SK-N-MC (cell line): ENCODE data around the gene SLC23A3.

Experiments used
- DNase-seq: peaks from one replicate; pipeline ENCODE4 v3.0.0-alpha.2; 2011; ENCODE audit warnings: low read depth, low spot score
- H3K27ac ChIP-seq: fragments of 200-600 bp; sonication (generic); 2 replicates; pipeline ENCODE4 v1.5.1; 2016; ENCODE audit warnings: mixed run types
- H3K36me3 ChIP-seq: fragments of 200-600 bp; sonication (generic); 2 replicates; pipeline ENCODE4 v1.6.1; 2017; ENCODE audit warnings: antibody characterized with exemption, low read length, mixed read lengths; ENCODE audit not compliant: insufficient read depth
- H3K4me3 ChIP-seq: fragments of 200-600 bp; sonication (generic); 2 replicates; pipeline ENCODE4 v1.5.1; 2016
- H3K9ac ChIP-seq: fragments of 200-600 bp; sonication (generic); 2 replicates; pipeline ENCODE4 v1.8.0; 2017; ENCODE audit warnings: mixed run types, mixed read lengths; ENCODE audit not compliant: insufficient read length
- H3K9me3 ChIP-seq: fragments of 200-600 bp; sonication (generic); 2 replicates; pipeline ENCODE4 v1.6.1; 2017; ENCODE audit warnings: low read depth, mild to moderate bottlenecking, antibody characterized with exemption, low read length, moderate library complexity, mixed read lengths
- EZH2 ChIP-seq: fragments of 200-600 bp; sonication (generic); IDR thresholded peaks from one replicate; pipeline ENCODE4 v1.6.1; 2017; ENCODE audit warnings: antibody characterized with exemption
- FOXP2 ChIP-seq: optimal IDR thresholded peaks from 2 replicates; pipeline ENCODE3; 2011; ENCODE audit warnings: mild to moderate bottlenecking, moderate library complexity; ENCODE audit not compliant: insufficient read depth; ENCODE audit errors: extremely low read length, control extremely low read depth
- POLR2AphosphoS5 ChIP-seq: IDR thresholded peaks from 2 replicates; pipeline ENCODE4 v1.6.1; 2012; ENCODE audit warnings: mild to moderate bottlenecking, low read depth, low read length, borderline replicate concordance

Gene SLC23A3, protein sequence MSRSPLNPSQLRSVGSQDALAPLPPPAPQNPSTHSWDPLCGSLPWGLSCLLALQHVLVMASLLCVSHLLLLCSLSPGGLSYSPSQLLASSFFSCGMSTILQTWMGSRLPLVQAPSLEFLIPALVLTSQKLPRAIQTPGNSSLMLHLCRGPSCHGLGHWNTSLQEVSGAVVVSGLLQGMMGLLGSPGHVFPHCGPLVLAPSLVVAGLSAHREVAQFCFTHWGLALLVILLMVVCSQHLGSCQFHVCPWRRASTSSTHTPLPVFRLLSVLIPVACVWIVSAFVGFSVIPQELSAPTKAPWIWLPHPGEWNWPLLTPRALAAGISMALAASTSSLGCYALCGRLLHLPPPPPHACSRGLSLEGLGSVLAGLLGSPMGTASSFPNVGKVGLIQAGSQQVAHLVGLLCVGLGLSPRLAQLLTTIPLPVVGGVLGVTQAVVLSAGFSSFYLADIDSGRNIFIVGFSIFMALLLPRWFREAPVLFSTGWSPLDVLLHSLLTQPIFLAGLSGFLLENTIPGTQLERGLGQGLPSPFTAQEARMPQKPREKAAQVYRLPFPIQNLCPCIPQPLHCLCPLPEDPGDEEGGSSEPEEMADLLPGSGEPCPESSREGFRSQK

DNA sequence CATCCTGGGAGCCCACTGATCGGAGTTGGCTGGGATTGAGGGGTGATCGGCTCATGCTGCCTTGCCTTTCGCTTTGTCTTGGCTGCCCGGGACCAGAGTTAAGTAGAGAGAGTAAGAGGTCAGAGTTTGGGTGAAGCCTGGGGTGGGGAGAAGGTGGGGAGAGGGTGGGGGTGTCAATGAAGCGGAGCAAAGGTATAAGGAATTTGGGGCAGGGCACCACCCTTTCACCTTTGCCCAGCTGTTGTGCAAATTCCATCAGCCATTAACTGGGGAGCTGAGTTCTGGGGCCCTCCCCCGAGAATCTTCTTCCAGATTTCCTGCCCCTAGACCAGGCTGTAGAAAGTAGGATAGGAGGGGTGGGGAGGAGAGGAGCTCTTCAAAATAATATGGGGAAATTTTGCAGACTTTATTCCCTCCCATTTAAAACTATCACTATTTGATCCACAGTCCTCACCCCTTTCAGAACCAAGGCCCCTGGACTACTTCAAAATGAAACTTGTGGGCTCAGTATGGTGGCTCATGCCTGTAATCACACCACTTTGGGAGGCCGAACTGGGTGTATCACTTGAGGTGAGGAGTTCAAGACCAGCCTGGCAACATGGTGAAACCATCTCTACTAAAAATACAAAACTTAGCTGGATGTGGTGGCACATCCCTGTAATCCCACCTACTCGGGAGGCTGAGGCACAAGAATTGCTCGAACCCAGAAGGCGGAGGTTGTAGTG is at the start of gene SLC23A3:
Gene SLC23A3 (minus strand): TSS at position 100 of the 725 bp plus-strand sequence. CDS start 45 bp downstream, at position 55.
- H3K9me3 ChIP-seq = no peaks in the 10 kb centered on the region
- peaks cover 4% of the 10 kb centered on the region; the same call in 1 of the 2 replicates for H3K36me3 ChIP-seq
- no peak within 1 kb of the TSS for H3K27ac ChIP-seq
- DNase-seq = no peak
- no peak within 1 kb of the TSS for H3K4me3 ChIP-seq
- TF ChIP-seq FOXP2 (no peak), EZH2 (no peak), POLR2AphosphoS5 (no peak)
- no peak within 1 kb of the TSS for H3K9ac ChIP-seq

DNA sequence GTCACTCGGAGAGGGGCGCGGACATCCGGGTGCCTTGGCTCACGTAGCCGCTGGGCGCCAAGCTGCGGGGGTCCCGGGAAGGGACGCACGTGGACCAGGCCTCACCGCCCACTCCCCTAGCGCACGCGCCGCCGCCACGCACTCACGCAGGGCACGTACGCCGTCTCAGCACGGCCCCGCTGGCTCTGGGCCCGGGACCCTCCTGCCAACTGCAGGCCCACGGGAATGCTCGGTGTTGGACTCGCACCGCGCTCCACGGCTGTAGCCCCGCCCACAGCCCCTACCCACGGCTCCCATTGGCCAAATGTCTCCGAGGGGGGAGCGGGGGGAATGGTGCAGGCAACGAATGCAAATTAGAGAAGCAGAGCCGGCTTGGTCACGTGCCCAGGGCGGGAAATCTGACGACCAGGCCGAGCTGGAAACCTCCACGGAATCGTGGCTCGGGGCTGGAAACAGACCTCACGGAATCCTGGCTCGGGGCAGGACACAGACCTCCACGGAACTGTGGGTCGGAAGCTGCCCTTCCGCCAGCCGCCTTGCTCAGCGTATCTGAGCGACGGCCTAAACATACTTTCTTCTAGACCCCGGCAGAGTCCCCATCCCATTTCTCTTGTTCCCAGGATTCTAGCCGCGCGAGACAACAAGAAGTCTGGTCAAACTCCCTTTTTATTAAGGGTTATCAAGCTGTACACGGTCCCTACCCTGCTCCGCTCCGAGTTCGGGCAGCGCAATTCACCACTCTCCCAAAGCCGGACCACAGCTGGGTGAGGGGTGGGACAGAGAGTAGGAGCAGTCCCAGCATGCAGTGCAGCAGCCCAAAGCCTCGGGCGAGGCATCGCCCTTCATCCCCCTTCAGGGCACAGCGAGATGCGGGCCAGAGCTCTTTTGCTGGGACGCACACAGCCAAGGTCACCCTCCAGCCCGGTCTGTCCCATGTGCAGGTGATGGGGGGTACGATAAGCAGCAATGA is 49.2 kb upstream of the SLC23A3 start, which contains the start of gene ABCB6:
Gene ABCB6 (minus strand): TSS at position 227 of the 970 bp plus-strand sequence. CDS start 285 bp downstream, outside the sequence.
- Histone ChIP-seq H3K36me3 (peaks cover 43% of the 10 kb centered on the region), H3K4me3 (peak within 1 kb of the TSS; percentile 90), H3K27ac (peak within 1 kb of the TSS; percentile 69), H3K9ac (peak within 1 kb of the TSS; percentile 83), H3K9me3 (no peaks in the 10 kb centered on the region)
- no peak for DNase-seq
- TF ChIP-seq FOXP2 = no peak
- peak; percentile 95 for TF ChIP-seq POLR2AphosphoS5

DNA sequence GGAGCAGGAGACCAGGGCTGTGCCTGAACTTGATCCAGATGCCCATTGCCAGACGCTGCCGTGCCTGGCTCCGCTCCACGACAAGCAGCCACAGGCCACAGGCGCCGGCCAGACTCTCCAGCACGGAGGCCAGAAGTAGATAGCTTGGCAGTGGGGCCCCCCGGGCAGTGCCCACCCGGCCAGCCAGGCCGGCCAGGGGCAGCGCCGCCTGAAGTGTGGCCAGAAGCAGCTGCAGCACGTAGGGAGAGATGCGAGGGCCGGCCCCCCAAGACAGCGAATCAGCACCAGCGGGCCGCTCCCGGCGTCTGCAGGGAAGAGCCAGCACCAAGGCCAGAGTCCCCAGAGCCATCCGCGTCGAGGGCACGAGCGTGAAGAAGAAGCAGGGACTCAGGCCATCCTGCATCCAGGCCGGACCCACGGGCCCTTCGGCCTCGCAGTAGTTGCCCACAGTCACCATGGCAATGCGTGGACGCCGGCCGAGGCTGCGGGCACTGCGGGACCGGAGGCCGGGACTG is 48.4 kb upstream of the SLC23A3 start:
- H3K36me3 ChIP-seq = peaks cover 43% of the 10 kb centered on the region

DNA sequence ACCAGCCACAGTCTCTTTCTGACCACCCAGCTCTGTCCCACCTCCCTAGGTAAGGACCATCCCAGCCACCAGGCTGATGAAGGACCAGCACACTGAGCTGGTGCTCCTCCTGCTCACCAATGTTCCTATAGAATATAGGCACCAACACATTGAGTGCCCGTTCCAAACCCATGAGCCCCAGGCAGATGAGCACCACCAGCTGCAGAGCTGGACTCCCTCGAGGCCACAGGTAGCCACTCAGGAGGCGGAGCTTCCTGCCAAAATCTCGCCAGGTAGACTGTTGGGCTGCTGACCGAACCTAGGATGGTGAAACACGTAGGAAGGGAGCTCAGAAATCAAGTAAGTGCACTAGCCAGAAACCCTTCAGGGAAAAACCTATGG is 46.7 kb upstream of the SLC23A3 start:
- peak overlapping the region; percentile 42; the same call in 1 of the 2 replicates for H3K27ac ChIP-seq
- TF ChIP-seq POLR2AphosphoS5 (no peak), EZH2 (no peak), FOXP2 (no peak)
- DNase-seq = no peak
- H3K9me3 ChIP-seq = no peaks in the 10 kb centered on the region
- H3K4me3 ChIP-seq = no peak overlapping the region
- H3K9ac ChIP-seq = no peak overlapping the region
- H3K36me3 ChIP-seq = peaks cover 51% of the 10 kb centered on the region

More for the DNA sequence above, 48.4 kb upstream of the SLC23A3 start:
- Histone ChIP-seq H3K4me3 (peak overlapping the region; percentile 90), H3K27ac (peak overlapping the region; percentile 69), H3K9me3 (no peaks in the 10 kb centered on the region), H3K9ac (peak overlapping the region; percentile 83)
- TF ChIP-seq EZH2 = no peak
- no peak for TF ChIP-seq FOXP2
- TF ChIP-seq POLR2AphosphoS5 = no peak
- DNase-seq = no peak

DNA sequence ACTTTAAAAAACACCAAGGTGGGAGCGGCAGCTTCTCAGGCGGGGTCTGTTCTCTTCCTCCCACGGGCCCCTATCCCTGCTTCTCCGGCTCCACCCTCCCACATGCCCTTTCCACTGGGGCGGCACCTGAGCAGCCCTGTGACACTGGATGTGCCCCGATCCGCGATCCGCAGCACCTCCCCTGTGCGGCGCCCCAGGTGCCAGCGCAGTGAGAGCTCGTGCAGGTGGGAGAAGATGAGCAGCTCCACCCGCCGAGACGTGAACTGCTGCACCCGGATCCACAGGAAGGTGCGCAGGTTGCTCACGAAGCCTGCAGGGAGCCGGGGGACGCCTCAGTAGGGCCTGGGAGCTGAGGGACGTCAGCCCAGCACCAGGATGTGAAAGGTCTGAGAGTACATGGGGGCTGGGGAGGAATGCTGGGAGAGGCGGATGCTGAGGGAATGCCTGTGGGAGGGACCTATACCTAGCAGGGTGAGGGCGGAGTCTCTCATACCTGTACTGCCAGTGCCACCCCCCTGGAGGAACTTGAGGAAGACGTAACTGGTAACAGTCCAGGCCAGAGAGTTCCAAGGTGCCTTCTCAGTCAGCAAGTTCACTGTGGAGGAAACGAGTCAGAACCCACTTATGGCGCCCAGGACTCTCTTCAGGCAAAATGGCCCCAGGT is 46.2 kb upstream of the SLC23A3 start:
- no peak overlapping the region for H3K27ac ChIP-seq
- H3K9me3 ChIP-seq = no peaks in the 10 kb centered on the region
- H3K4me3 ChIP-seq = no peak overlapping the region
- no peak for DNase-seq
- no peak overlapping the region for H3K9ac ChIP-seq
- peaks cover 55% of the 10 kb centered on the region for H3K36me3 ChIP-seq
- TF ChIP-seq EZH2 = no peak
- no peak for TF ChIP-seq FOXP2
- TF ChIP-seq POLR2AphosphoS5 = no peak

DNA sequence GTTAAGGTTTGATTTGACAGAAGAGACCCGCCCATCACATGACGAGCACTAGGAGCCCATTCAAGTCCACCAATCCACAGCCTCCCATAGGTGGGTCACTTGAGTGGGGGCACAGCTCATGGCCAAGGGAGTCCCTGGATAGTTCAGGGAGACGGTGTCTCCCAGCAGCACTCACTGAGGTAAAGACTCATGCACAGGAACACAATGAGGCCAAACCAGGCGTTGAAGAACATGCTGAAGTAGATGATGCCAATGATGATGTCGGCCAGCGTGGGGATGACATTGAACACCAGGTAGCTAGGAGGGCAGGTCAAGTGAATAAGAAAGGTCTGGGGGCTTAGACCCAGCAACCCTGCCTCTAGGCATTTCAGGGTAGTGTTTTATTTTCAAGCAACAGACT is 45.0 kb upstream of the SLC23A3 start:
- no peak for TF ChIP-seq FOXP2
- TF ChIP-seq EZH2 = no peak
- no peak for TF ChIP-seq POLR2AphosphoS5
- H3K36me3 ChIP-seq = peaks cover 68% of the 10 kb centered on the region

DNA sequence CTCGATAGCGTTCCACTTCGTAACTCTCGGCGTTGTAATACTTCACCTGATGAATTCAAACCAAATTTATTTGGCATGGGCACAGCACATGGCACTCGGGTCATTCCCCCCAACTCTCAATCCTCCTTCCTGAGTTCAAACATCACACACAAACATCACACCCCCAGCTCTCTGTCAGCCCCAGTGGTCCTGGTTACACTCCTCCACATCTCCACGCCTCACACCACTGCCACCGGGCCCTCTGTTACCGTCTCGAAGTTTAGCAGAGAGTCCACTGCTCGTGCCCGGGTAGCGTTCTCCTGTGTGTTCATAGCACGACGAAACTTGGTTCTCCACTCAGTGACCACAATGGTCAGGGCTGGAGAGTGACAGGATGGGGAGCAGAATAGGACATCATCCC is 44.3 kb upstream of the SLC23A3 start:
- no peak for DNase-seq

More for the DNA sequence above, 45.0 kb upstream of the SLC23A3 start:
- DNase-seq = no peak
- Histone ChIP-seq H3K27ac (no peak overlapping the region), H3K4me3 (no peak overlapping the region), H3K9me3 (no peaks in the 10 kb centered on the region), H3K9ac (no peak overlapping the region)

More for the DNA sequence above, 44.3 kb upstream of the SLC23A3 start:
- TF ChIP-seq POLR2AphosphoS5 (no peak), FOXP2 (no peak), EZH2 (no peak)
- Histone ChIP-seq H3K4me3 (no peak overlapping the region), H3K9me3 (no peaks in the 10 kb centered on the region), H3K9ac (no peak overlapping the region), H3K27ac (no peak overlapping the region), H3K36me3 (peaks cover 74% of the 10 kb centered on the region)
